H1 (cell line): ENCODE results near the gene SLC38A2. TPM values are rescaled to one million over a fixed set of nuclear protein-coding genes. Genes with fewer than 3 reads are reported as not detected.

Source experiments
- CTCF ChIA-PET: fragments of 300-600 bp; sonication (Branson Sonifier 250); formaldehyde crosslinking; loops from one replicate; lab custom pipeline; 2021; ENCODE audit not compliant: partially characterized antibody; lab: Charles Lee
- POLR2A ChIA-PET: fragments of 300-600 bp; sonication (Branson Sonifier 250); formaldehyde crosslinking; loops from one replicate; lab custom pipeline; 2021; ENCODE audit warnings: inconsistent platforms; ENCODE audit not compliant: partially characterized antibody; lab: Charles Lee
- DNase-seq, 2 experiments: peaks; one replicate each; pipeline versions ENCODE4 v3.0.0 to v3.0.0-alpha.2; 2010 to 2022; ENCODE audit warnings: low spot score in 2 of 2, low read depth in 1 of 2, mixed read lengths in 1 of 2
- FAIRE-seq: peaks from 2 replicates; lab custom pipeline; 2011; peaks lifted over from hg19 to GRCh38; lab: Jason Lieb, UNC
- H2AFZ ChIP-seq: 2 replicates; pipeline ENCODE4 v1.8.1; 2012; ENCODE audit warnings: low read length, inconsistent platforms
- H2AK5ac ChIP-seq: 2 replicates; pipeline ENCODE4 v1.6.1; 2013; ENCODE audit warnings: low read depth, low read length
- H2BK120ac ChIP-seq: replicated peaks from 2 replicates; pipeline ENCODE3; 2013; ENCODE audit warnings: low read depth, low read length, inconsistent platforms
- H2BK12ac ChIP-seq: 2 replicates; pipeline ENCODE4 v1.6.1; 2013; ENCODE audit warnings: low read depth, low read length
- H2BK15ac ChIP-seq: 2 replicates; pipeline ENCODE4 v1.6.1; 2013; ENCODE audit warnings: low read length
- H2BK20ac ChIP-seq: 2 replicates; pipeline ENCODE4 v1.6.1; 2013; ENCODE audit warnings: low read length
- H2BK5ac ChIP-seq: 2 replicates; pipeline ENCODE4 v1.6.1; 2013; ENCODE audit warnings: low read depth, low read length
- H3K14ac ChIP-seq: 2 replicates; pipeline ENCODE4 v1.6.1; 2013; ENCODE audit warnings: inconsistent platforms; ENCODE audit not compliant: insufficient read length
- H3K18ac ChIP-seq: 2 replicates; pipeline ENCODE4 v1.6.1; 2013; ENCODE audit warnings: low read length; ENCODE audit errors: extremely low read depth
- H3K23ac ChIP-seq: 2 replicates; pipeline ENCODE4 v1.6.1; 2013; ENCODE audit warnings: inconsistent platforms; ENCODE audit not compliant: insufficient read length
- H3K23me2 ChIP-seq: 2 replicates; pipeline ENCODE4 v1.6.1; 2013; ENCODE audit warnings: low read depth, low read length
- H3K27ac ChIP-seq: 2 replicates; pipeline ENCODE4 v1.6.1; 2011; ENCODE audit warnings: low read depth, low read length, inconsistent platforms
- H3K27me3 ChIP-seq, 4 experiments: replicated peaks in 1 of 4; 1 replicate in 1 of 4; 2 replicates in 3 of 4; pipeline versions ENCODE4 v1.6.1 to v1.8.1; 2011 to 2013; ENCODE audit warnings: low read length in 3 of 4, mild to moderate bottlenecking in 3 of 4, inconsistent platforms in 2 of 4, mixed read lengths in 2 of 4, moderate library complexity in 1 of 4; ENCODE audit not compliant: control insufficient read depth in 3 of 4, insufficient read depth in 3 of 4; ENCODE audit errors: extremely low read depth in 1 of 4
- H3K36me3 ChIP-seq, 4 experiments: 2 replicates each; pipeline versions ENCODE4 v1.6.1 to v1.8.1; 2011 to 2013; ENCODE audit warnings: mild to moderate bottlenecking in 4 of 4, low read length in 3 of 4, moderate library complexity in 2 of 4, control low read depth in 1 of 4, inconsistent platforms in 1 of 4; ENCODE audit not compliant: insufficient read depth in 4 of 4, control insufficient read depth in 2 of 4
- H3K4ac ChIP-seq: replicated peaks from 2 replicates; pipeline ENCODE3; 2013; ENCODE audit warnings: low read length, low read depth, mixed read lengths, inconsistent platforms; ENCODE audit not compliant: insufficient read length
- H3K4me1 ChIP-seq, 4 experiments: replicated peaks in 1 of 4; 1 replicate in 1 of 4; 2 replicates in 3 of 4; pipeline versions ENCODE4 v1.6.1 to v1.8.1; 2011 to 2013; ENCODE audit warnings: low read length in 3 of 4, inconsistent platforms in 2 of 4, mixed read lengths in 1 of 4; ENCODE audit not compliant: insufficient read depth in 4 of 4, control insufficient read depth in 3 of 4
- H3K4me2 ChIP-seq, 2 experiments: 2 replicates each; pipeline versions ENCODE4 v1.6.1 to v1.8.1; 2011 to 2013; ENCODE audit warnings: low read depth in 2 of 2, low read length in 2 of 2, control low read depth in 1 of 2, inconsistent platforms in 1 of 2, mild to moderate bottlenecking in 1 of 2; ENCODE audit not compliant: insufficient read depth in 1 of 2
- H3K4me3 ChIP-seq, 4 experiments: fragments of 200-600, 300-600 bp in 1 of 4; sonication (generic), shearing (Covaris generic), sonication (Bioruptor Twin) in 1 of 4; 2 replicates each; pipeline versions ENCODE4 v1.5.1 to v1.8.1; 2011 to 2016; ENCODE audit warnings: low read length in 4 of 4, low read depth in 3 of 4, control low read depth in 2 of 4, inconsistent platforms in 2 of 4, mild to moderate bottlenecking in 2 of 4, mixed read lengths in 1 of 4, moderate library complexity in 1 of 4; ENCODE audit not compliant: insufficient read depth in 2 of 4; ENCODE audit errors: extremely low read depth in 1 of 4
- H3K56ac ChIP-seq: replicated peaks from 2 replicates; pipeline ENCODE3; 2013; ENCODE audit warnings: low read depth, mild to moderate bottlenecking, mixed read lengths, low read length, inconsistent platforms; ENCODE audit not compliant: insufficient read length
- H3K79me1 ChIP-seq: 2 replicates; pipeline ENCODE4 v1.6.1; 2013; ENCODE audit warnings: low read depth, low read length, control low read depth
- H3K79me2 ChIP-seq, 2 experiments: 2 replicates each; pipeline versions ENCODE4 v1.6.1 to v1.8.1; 2012 to 2013; ENCODE audit warnings: low read length in 2 of 2, mild to moderate bottlenecking in 2 of 2, inconsistent platforms in 1 of 2; ENCODE audit not compliant: insufficient read depth in 2 of 2, control insufficient read depth in 1 of 2
- H3K9ac ChIP-seq, 4 experiments: replicated peaks in 1 of 4; 1 replicate in 1 of 4; 2 replicates in 3 of 4; pipeline versions ENCODE4 v1.6.1 to v1.8.1; 2011 to 2013; ENCODE audit warnings: low read depth in 3 of 4, low read length in 3 of 4, control low read depth in 2 of 4, mild to moderate bottlenecking in 2 of 4, moderate library complexity in 2 of 4, inconsistent platforms in 1 of 4; ENCODE audit errors: extremely low read depth in 1 of 4
- H3K9me3 ChIP-seq, 2 experiments: 2 replicates each; pipeline versions ENCODE4 v1.6.1 to v1.8.1; 2012 to 2013; ENCODE audit warnings: mild to moderate bottlenecking in 2 of 2, moderate library complexity in 2 of 2, control low read depth in 1 of 2, inconsistent platforms in 1 of 2, low read depth in 1 of 2, low read length in 1 of 2, mixed read lengths in 1 of 2; ENCODE audit not compliant: insufficient read depth in 2 of 2
- H4K20me1 ChIP-seq, 2 experiments: replicated peaks in 1 of 2; 2 replicates each; pipeline versions ENCODE3 to v1.8.1; 2011 to 2013; ENCODE audit warnings: inconsistent platforms in 2 of 2, low read length in 2 of 2, mild to moderate bottlenecking in 1 of 2; ENCODE audit not compliant: insufficient read depth in 2 of 2, control insufficient read depth in 1 of 2
- H4K5ac ChIP-seq: 2 replicates; pipeline ENCODE4 v1.6.1; 2013; ENCODE audit warnings: low read length, low read depth, mixed read lengths, inconsistent platforms; ENCODE audit not compliant: insufficient read length
- H4K8ac ChIP-seq: 2 replicates; pipeline ENCODE4 v1.8.0; 2013; ENCODE audit warnings: mild to moderate bottlenecking, moderate library complexity, low read length, inconsistent platforms; ENCODE audit not compliant: insufficient read depth; ENCODE audit errors: extremely low read depth
- H4K91ac ChIP-seq: replicated peaks from 2 replicates; pipeline ENCODE3; 2013; ENCODE audit warnings: low read length, mixed read lengths, inconsistent platforms; ENCODE audit not compliant: insufficient read length
- USF2 ChIP-seq: IDR thresholded peaks from 2 replicates; pipeline ENCODE4 v1.6.1; 2011; ENCODE audit warnings: low read length, improper control_type of control experiment
- WGBS, 2 experiments: shearing (Covaris generic) in 1 of 2; methylation state at CpG; one replicate each; pipeline versions ENCODE4 v1.1.6 to v1.1.7; 2013 to 2015; ENCODE audit warnings: low lambda C conversion rate in 2 of 2, mixed read lengths in 2 of 2, inconsistent platforms in 1 of 2, low coverage in 1 of 2, missing lambda C conversion rate in 1 of 2; ENCODE audit not compliant: insufficient replicate concordance in 2 of 2, insufficient coverage in 1 of 2, insufficient read length in 1 of 2; ENCODE audit errors: extremely low coverage in 1 of 2, missing lambda C conversion rate in 1 of 2; 5-methylcytosine and 5-hydroxymethylcytosine counted together
- polyA plus RNA-seq, 7 experiments: library from polyadenylated mRNA; depleted of rRNA in 3 of 7; stranded (reverse) in 5 of 7; unstranded in 2 of 7; fragments of >200 nt in 5 of 7; fragments of 200-250 nt in 2 of 7; gene quantifications; 1 replicate in 5 of 7; 2 replicates in 1 of 7; 4 replicates in 1 of 7; pipeline versions ENCODE4 v1.2.1 to v1.2.3, GENCODE V29; 2011 to 2013; ENCODE audit warnings: missing spikeins in 2 of 7, mixed read lengths in 2 of 7
- total RNA-seq: library from RNA; stranded (reverse); fragmentation: NEBNext Ultra II Directional; extraction: Animal tissue kit (Norgen Biotek cat#: 25700); gene quantifications from 2 replicates; pipeline ENCODE4 v1.2.1, GENCODE V29; 2021

The SLC38A2 gene
- total and polyA plus RNA-seq, 2 of the 8 experiments (the other 6 are each of a cell fraction or from before 2014, with no cell fraction given) = 163 to 684 TPM

DNA sequence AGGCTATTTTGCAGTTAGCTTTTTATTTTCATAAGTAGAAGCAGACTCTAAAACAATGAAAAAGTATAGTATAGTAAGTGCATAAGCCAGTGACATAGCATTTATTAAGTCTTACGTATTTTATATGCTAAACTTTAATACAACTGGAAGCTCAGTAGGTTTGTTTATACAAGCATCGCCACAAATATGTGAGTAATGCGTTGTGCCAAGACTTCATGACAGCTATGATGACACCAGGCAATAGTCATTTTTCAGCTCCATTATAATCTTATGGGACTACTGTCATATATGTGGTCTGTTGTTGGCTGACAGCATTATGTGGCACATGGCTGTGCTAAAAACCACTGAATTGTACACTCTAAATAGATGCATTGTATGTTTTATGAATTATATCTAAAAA lies 40.3 kb downstream of the SLC38A2 start:
- Histone ChIP-seq H4K8ac (no peak overlapping the region), H2BK20ac (no peak overlapping the region), H3K14ac (no peak overlapping the region), H3K4me3 (no peak overlapping the region), H3K23me2 (no peaks in the 10 kb centered on the region), H2AK5ac (no peak overlapping the region), H3K36me3 (no peaks in the 10 kb centered on the region), H3K23ac (no peak overlapping the region), H3K27ac (no peak overlapping the region), H4K5ac (no peak overlapping the region), H3K4me1 (no peaks in the 10 kb centered on the region), H3K27me3 (no peaks in the 10 kb centered on the region), H3K4me2 (no peak overlapping the region), H2AFZ (no peak overlapping the region), H3K56ac (no peak overlapping the region), H3K79me2 (no peaks in the 10 kb centered on the region), H3K9ac (no peak overlapping the region), H4K91ac (no peak overlapping the region), H2BK15ac (no peak overlapping the region), H3K4ac (no peak overlapping the region), H3K79me1 (no peaks in the 10 kb centered on the region), H2BK5ac (no peak overlapping the region), H2BK120ac (no peak overlapping the region), H3K18ac (no peak overlapping the region), H2BK12ac (no peak overlapping the region), H3K9me3 (peaks cover 4 to 10% of the 10 kb centered on the region in 2 experiments; a peak in 3 of 4 replicates), H4K20me1 (no peaks in the 10 kb centered on the region)
- no peak for DNase-seq
- no peak for FAIRE-seq
- WGBS, 2 experiments = 91% methylated on average over 3 of the region's 3 CpGs; no CpG with 5 or more reads in 1 of the 2 experiments
- TF ChIP-seq USF2 = no peak
- ChIA-PET CTCF (interaction anchor here (0.7 to 1.9 kb wide), 2 partner anchors 10 to 208 kb away, joined by 3 to 8 read pairs; no protein-coding TSS in a partner anchor), POLR2A (interaction anchor here (0.6 to 1.1 kb wide), 4 partner anchors 12 to 269 kb away, joined by 3 read pairs; no protein-coding TSS in a partner anchor)
